HepG2 (cell line): ENCODE data around the gene CMYA5. TPM values are rescaled to one million over a fixed set of nuclear protein-coding genes. Genes with fewer than 3 reads are reported as not detected.
"Not testable (repeated sequence)": the region's sequence is repeated elsewhere in the genome, so short reads cannot be mapped to it uniquely, and the experiment has no call there.

Experiments
- ATAC-seq: fragments of 200-7000 bp; cut with Tn5 transposase; 3 replicates; pipeline ENCODE4 v1.9.1; 2020; ENCODE audit warnings: mild to moderate bottlenecking, moderate library complexity
- BruUV-seq: library from RNA; stranded (reverse); fragments of 400-500 nt; replicated peaks from 2 replicates; lab custom pipeline; 2021; lab: Mats Ljungman, UMichigan
- CTCF ChIA-PET: fragments of 300-600 bp; formaldehyde crosslinking; extraction: SDS; loops from one replicate; lab custom pipeline; 2021; ENCODE audit warnings: low total read pairs, inconsistent platforms, low intra/inter-chr PET ratio; lab: Yijun Ruan, JAX
- POLR2A ChIA-PET: fragments of 350-600 bp; sonication (Branson Sonifier 250); formaldehyde crosslinking; loops from one replicate; lab custom pipeline; 2020; ENCODE audit warnings: antibody characterized with exemption, inconsistent platforms; lab: Yijun Ruan, JAX
- DNase-seq: peaks from one replicate; pipeline ENCODE4 v3.0.0-alpha.2; 2015; ENCODE audit warnings: low spot score
- FAIRE-seq: peaks from 3 replicates; lab custom pipeline; 2011; peaks lifted over from hg19 to GRCh38; lab: Jason Lieb, UNC
- H2AFZ ChIP-seq: one replicate; pipeline ENCODE4 v1.6.1; 2011; ENCODE audit warnings: low read length, inconsistent platforms
- H3K27ac ChIP-seq: fragments of 300-600 bp; 3 replicates; pipeline ENCODE4 v1.8.0; 2011; ENCODE audit warnings: mixed run types, mild to moderate bottlenecking, mixed read lengths, low read length, inconsistent platforms; ENCODE audit not compliant: insufficient read depth; ENCODE audit errors: extremely low read length
- H3K27me3 ChIP-seq, 2 experiments: fragments of 200-600 bp in 1 of 2; 2 replicates in 1 of 2; 3 replicates in 1 of 2; pipeline versions ENCODE4 v1.6.0 to v1.8.0; 2011; ENCODE audit warnings: low read length in 2 of 2, mild to moderate bottlenecking in 2 of 2, moderate library complexity in 2 of 2, inconsistent platforms in 1 of 2; ENCODE audit not compliant: insufficient read depth in 2 of 2, control insufficient read depth in 1 of 2
- H3K36me3 ChIP-seq, 2 experiments: fragments of 200-600 bp in 1 of 2; replicated peaks in 1 of 2; 2 replicates in 1 of 2; 3 replicates in 1 of 2; pipeline versions ENCODE4 v1.5.1 to v1.8.0; 2011; ENCODE audit warnings: low read length in 2 of 2, inconsistent platforms in 1 of 2; ENCODE audit not compliant: insufficient read depth in 2 of 2, control insufficient read depth in 1 of 2
- H3K4me1 ChIP-seq: 2 replicates; pipeline ENCODE4 v1.5.1; 2012; ENCODE audit warnings: low read length, inconsistent platforms; ENCODE audit not compliant: insufficient read depth
- H3K4me2 ChIP-seq: 2 replicates; pipeline ENCODE4 v1.6.0; 2011; ENCODE audit warnings: low read depth, low read length, inconsistent platforms
- H3K4me3 ChIP-seq, 3 experiments: fragments of 200-600 bp in 1 of 3; sonication (generic), shearing (Covaris generic) in 1 of 3; replicated peaks in 1 of 3; 2 replicates each; pipeline ENCODE4 v1.5.1; 2011 to 2016; ENCODE audit warnings: low read length in 3 of 3, inconsistent platforms in 2 of 3, low read depth in 2 of 3, mild to moderate bottlenecking in 2 of 3, control low read depth in 1 of 3, mixed read lengths in 1 of 3; ENCODE audit not compliant: insufficient read depth in 1 of 3
- H3K79me2 ChIP-seq: one replicate; pipeline ENCODE4 v1.6.1; 2011; ENCODE audit warnings: low read length, inconsistent platforms; ENCODE audit not compliant: insufficient read depth
- H3K9ac ChIP-seq: 2 replicates; pipeline ENCODE4 v1.6.0; 2011; ENCODE audit warnings: mild to moderate bottlenecking, low read depth, low read length, inconsistent platforms; ENCODE audit not compliant: insufficient read depth
- H3K9me3 ChIP-seq: 2 replicates; pipeline ENCODE4 v1.5.1; 2012; ENCODE audit warnings: mild to moderate bottlenecking, low read length
- H4K20me1 ChIP-seq: 2 replicates; pipeline ENCODE4 v1.6.0; 2011; ENCODE audit warnings: inconsistent platforms, mild to moderate bottlenecking, low read length, moderate library complexity; ENCODE audit not compliant: insufficient read depth
- ASH2L ChIP-seq: fragments of 300-600, 200-600 bp; sonication (generic); IDR thresholded peaks from 2 replicates; pipeline ENCODE4 v1.7.0; 2017; ENCODE audit warnings: low read depth, mild to moderate bottlenecking, moderate library complexity, mixed read lengths, low read length; ENCODE audit not compliant: insufficient read length
- CREB3 ChIP-seq: sonication (generic); formaldehyde crosslinking; IDR thresholded peaks from 2 replicates; pipeline ENCODE4 v1.5.0; 2020; ENCODE audit warnings: missing genetic modification reagents
- PITX1 ChIP-seq: sonication (generic); formaldehyde crosslinking; IDR thresholded peaks from 2 replicates; pipeline ENCODE4 v1.5.1; 2020; ENCODE audit warnings: mild to moderate bottlenecking, missing genetic modification reagents
- ZNF251 ChIP-seq: sonication (generic); formaldehyde crosslinking; IDR thresholded peaks from 2 replicates; pipeline ENCODE4 v1.9.0; 2021; ENCODE audit warnings: mild to moderate bottlenecking, missing genetic modification reagents
- ZNF3 ChIP-seq: IDR thresholded peaks from 2 replicates; pipeline ENCODE4 v1.7.0; 2017; ENCODE audit warnings: inconsistent platforms
- WGBS: methylation state at CpG from one replicate; pipeline ENCODE4 v1.1.6; 2017; ENCODE audit warnings: low lambda C conversion rate; 5-methylcytosine and 5-hydroxymethylcytosine counted together
- in situ Hi-C: cut with HindIII; loops from 2 replicates; pipeline ENCODE4 v1.10.0; 2017; ENCODE audit warnings: low pct_unique_long_range_greater_than_20kb; ENCODE audit not compliant: extremely low pct_ligation_motif_present
- intact Hi-C: fragments of 100-400 bp; cut with micrococcal nuclease; formaldehyde crosslinking; loops from one replicate; pipeline ENCODE4 v1.10.0; 2022; ENCODE audit not compliant: unreplicated experiment
- polyA plus RNA-seq, 8 experiments: library from polyadenylated mRNA; depleted of rRNA in 3 of 8; stranded (reverse) in 7 of 8; unstranded in 1 of 8; fragments of >200 nt; fragmentation: Illumina TruSeq in 4 of 8; extraction: Trizol in 4 of 8; gene quantifications; 2 replicates each; pipeline versions ENCODE4 v1.2.1 to v1.2.3, GENCODE V29; 2011 to 2016; ENCODE audit warnings: low read depth in 4 of 8, missing spikeins in 1 of 8, mixed read lengths in 1 of 8; ENCODE audit not compliant: insufficient read depth in 1 of 8
- total RNA-seq, 5 experiments: library from RNA; depleted of rRNA; stranded (reverse); fragments of >200 nt; fragmentation: Illumina TruSeq; extraction: Trizol; gene quantifications; 2 replicates each; pipeline ENCODE4 v1.2.3, GENCODE V29; 2016; ENCODE audit warnings: low read depth in 1 of 5

CMYA5 gene
- total and polyA plus RNA-seq, 2 of the 13 experiments (the other 11 are each of a cell fraction or from before 2014, with no cell fraction given), result 0.13 to 0.51 TPM

GRCh38 chr5:79705632-79706031 lies 16.0 kb downstream of the CMYA5 start:
- Histone ChIP-seq H4K20me1 (no peaks in the 10 kb centered on the region), H3K79me2 (no peaks in the 10 kb centered on the region), H3K9me3 (no peaks in the 10 kb centered on the region), H3K27me3 (no peaks in the 10 kb centered on the region), H3K4me1 (no peaks in the 10 kb centered on the region), H3K27ac (no peak overlapping the region), H3K9ac (no peak overlapping the region), H3K4me2 (no peak overlapping the region), H2AFZ (no peak overlapping the region), H3K4me3 (no peak overlapping the region), H3K36me3 (no peaks in the 10 kb centered on the region)
- in situ Hi-C loops, result loop anchor here (10.0 kb wide), 1 partner anchor 149 kb away; no protein-coding TSS in a partner anchor
- intact Hi-C loops, result no loop called here
- no TSS peak for BruUV-seq
- no peak for FAIRE-seq
- TF ChIP-seq CREB3 (CRISPR knock-in tag), result no peak
- no peak for TF ChIP-seq ZNF3 (CRISPR knock-in tag)
- no peak for TF ChIP-seq PITX1 (CRISPR knock-in tag)
- TF ChIP-seq ZNF251, result no peak
- no peak for TF ChIP-seq ASH2L
- no peak for DNase-seq
- ATAC-seq, result no peak
- ChIA-PET CTCF (no interaction called here), POLR2A (no interaction called here)
- WGBS, result 43% methylated on average over 3 of the region's 3 CpGs

GRCh38 chr5:79706317-79706716 lies 16.7 kb downstream of the CMYA5 start:
- H3K4me2 ChIP-seq, CTCF ChIA-PET, H4K20me1 ChIP-seq, BruUV-seq, H3K36me3 ChIP-seq, DNase-seq, H3K27me3 ChIP-seq, H3K79me2 ChIP-seq, H3K4me3 ChIP-seq, intact Hi-C loops, POLR2A ChIA-PET, H2AFZ ChIP-seq, ATAC-seq, H3K9ac ChIP-seq, FAIRE-seq, H3K4me1 ChIP-seq, H3K9me3 ChIP-seq, H3K27ac ChIP-seq: not testable (repeated sequence)
- WGBS, result 43% methylated on average over 8 of the region's 8 CpGs
- in situ Hi-C loops, result loop anchor here (10.0 kb wide), 1 partner anchor 148 kb away; no protein-coding TSS in a partner anchor
